ENCODE data around the gene MR1. TPM values are rescaled to one million over a fixed set of nuclear protein-coding genes. Genes with fewer than 3 reads are reported as not detected.

The MR1 gene
- total and polyA plus RNA-seq, 9 of the 15 experiments (the other 6 are each of a cell fraction or from before 2014, with no cell fraction given), result 9.7 to 21.7 (median 15.6) TPM

DNA sequence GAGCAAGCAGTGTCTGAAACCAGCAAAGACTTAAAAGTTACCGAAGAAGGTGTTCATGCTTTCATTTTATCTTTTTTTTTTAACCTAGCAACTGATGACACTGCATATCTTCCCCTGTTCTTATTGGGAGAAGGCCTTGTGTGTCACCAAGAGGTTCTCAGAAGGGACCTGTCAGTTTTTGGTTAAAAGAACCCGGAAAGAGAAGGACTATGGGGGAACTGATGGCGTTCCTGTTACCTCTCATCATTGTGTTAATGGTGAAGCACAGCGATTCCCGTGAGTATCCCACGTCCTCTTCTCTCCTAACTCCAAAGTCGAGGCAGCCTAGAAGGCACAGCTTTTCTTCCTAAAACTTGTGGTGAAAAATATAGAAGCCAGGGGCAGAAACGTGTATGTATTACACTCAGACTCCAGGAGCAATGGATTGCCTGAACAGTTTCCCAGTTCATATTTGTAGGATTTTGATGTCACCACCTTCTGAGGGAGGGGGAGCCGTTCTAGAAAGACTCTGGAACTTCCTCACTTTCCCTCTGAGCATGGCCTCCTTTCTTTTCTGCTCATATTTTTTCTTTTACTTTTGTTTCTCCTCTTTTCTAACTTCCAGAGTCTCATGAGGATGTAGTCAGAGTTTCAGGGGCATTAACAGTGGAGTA lies at the start of gene MR1 (continued):
- TF ChIP-seq, protein P1, sequence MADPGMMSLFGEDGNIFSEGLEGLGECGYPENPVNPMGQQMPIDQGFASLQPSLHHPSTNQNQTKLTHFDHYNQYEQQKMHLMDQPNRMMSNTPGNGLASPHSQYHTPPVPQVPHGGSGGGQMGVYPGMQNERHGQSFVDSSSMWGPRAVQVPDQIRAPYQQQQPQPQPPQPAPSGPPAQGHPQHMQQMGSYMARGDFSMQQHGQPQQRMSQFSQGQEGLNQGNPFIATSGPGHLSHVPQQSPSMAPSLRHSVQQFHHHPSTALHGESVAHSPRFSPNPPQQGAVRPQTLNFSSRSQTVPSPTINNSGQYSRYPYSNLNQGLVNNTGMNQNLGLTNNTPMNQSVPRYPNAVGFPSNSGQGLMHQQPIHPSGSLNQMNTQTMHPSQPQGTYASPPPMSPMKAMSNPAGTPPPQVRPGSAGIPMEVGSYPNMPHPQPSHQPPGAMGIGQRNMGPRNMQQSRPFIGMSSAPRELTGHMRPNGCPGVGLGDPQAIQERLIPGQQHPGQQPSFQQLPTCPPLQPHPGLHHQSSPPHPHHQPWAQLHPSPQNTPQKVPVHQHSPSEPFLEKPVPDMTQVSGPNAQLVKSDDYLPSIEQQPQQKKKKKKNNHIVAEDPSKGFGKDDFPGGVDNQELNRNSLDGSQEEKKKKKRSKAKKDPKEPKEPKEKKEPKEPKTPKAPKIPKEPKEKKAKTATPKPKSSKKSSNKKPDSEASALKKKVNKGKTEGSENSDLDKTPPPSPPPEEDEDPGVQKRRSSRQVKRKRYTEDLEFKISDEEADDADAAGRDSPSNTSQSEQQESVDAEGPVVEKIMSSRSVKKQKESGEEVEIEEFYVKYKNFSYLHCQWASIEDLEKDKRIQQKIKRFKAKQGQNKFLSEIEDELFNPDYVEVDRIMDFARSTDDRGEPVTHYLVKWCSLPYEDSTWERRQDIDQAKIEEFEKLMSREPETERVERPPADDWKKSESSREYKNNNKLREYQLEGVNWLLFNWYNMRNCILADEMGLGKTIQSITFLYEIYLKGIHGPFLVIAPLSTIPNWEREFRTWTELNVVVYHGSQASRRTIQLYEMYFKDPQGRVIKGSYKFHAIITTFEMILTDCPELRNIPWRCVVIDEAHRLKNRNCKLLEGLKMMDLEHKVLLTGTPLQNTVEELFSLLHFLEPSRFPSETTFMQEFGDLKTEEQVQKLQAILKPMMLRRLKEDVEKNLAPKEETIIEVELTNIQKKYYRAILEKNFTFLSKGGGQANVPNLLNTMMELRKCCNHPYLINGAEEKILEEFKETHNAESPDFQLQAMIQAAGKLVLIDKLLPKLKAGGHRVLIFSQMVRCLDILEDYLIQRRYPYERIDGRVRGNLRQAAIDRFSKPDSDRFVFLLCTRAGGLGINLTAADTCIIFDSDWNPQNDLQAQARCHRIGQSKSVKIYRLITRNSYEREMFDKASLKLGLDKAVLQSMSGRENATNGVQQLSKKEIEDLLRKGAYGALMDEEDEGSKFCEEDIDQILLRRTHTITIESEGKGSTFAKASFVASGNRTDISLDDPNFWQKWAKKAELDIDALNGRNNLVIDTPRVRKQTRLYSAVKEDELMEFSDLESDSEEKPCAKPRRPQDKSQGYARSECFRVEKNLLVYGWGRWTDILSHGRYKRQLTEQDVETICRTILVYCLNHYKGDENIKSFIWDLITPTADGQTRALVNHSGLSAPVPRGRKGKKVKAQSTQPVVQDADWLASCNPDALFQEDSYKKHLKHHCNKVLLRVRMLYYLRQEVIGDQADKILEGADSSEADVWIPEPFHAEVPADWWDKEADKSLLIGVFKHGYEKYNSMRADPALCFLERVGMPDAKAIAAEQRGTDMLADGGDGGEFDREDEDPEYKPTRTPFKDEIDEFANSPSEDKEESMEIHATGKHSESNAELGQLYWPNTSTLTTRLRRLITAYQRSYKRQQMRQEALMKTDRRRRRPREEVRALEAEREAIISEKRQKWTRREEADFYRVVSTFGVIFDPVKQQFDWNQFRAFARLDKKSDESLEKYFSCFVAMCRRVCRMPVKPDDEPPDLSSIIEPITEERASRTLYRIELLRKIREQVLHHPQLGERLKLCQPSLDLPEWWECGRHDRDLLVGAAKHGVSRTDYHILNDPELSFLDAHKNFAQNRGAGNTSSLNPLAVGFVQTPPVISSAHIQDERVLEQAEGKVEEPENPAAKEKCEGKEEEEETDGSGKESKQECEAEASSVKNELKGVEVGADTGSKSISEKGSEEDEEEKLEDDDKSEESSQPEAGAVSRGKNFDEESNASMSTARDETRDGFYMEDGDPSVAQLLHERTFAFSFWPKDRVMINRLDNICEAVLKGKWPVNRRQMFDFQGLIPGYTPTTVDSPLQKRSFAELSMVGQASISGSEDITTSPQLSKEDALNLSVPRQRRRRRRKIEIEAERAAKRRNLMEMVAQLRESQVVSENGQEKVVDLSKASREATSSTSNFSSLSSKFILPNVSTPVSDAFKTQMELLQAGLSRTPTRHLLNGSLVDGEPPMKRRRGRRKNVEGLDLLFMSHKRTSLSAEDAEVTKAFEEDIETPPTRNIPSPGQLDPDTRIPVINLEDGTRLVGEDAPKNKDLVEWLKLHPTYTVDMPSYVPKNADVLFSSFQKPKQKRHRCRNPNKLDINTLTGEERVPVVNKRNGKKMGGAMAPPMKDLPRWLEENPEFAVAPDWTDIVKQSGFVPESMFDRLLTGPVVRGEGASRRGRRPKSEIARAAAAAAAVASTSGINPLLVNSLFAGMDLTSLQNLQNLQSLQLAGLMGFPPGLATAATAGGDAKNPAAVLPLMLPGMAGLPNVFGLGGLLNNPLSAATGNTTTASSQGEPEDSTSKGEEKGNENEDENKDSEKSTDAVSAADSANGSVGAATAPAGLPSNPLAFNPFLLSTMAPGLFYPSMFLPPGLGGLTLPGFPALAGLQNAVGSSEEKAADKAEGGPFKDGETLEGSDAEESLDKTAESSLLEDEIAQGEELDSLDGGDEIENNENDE (IDR thresholded peaks at IDR 0.05; ENCODE audit: low read depth, low read length), result no peak
- TF ChIP-seq, protein P2, sequence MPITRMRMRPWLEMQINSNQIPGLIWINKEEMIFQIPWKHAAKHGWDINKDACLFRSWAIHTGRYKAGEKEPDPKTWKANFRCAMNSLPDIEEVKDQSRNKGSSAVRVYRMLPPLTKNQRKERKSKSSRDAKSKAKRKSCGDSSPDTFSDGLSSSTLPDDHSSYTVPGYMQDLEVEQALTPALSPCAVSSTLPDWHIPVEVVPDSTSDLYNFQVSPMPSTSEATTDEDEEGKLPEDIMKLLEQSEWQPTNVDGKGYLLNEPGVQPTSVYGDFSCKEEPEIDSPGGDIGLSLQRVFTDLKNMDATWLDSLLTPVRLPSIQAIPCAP (CRISPR knock-in tag; IDR thresholded peaks at IDR 0.05; ENCODE audit: borderline replicate concordance), result no peak
- no peak for TF ChIP-seq ZNF589 (CRISPR knock-in tag; IDR thresholded peaks at IDR 0.05; ENCODE audit: low read depth)
- peak; percentile 20; the same call in 1 of the 2 replicates for TF ChIP-seq MBD2 (IDR thresholded peaks at IDR 0.05; ENCODE audit: borderline replicate concordance, low read depth)
- TF ChIP-seq ZNF668 (CRISPR knock-in tag; IDR thresholded peaks at IDR 0.05), result no peak
- TF ChIP-seq XRCC5 (IDR thresholded peaks at IDR 0.05; ENCODE audit: low read depth, low read length), result no peak
- TF ChIP-seq PHB2 (IDR thresholded peaks at IDR 0.05; ENCODE audit: low read depth), result no peak
- TF ChIP-seq NR3C1 (CRISPR knock-in tag; IDR thresholded peaks at IDR 0.05), result no peak
- no peak for TF ChIP-seq TAL1 (IDR thresholded peaks at IDR 0.05)
- TF ChIP-seq ZNF695 (CRISPR knock-in tag; IDR thresholded peaks at IDR 0.05), result no peak
- TF ChIP-seq ERF (CRISPR knock-in tag; IDR thresholded peaks at IDR 0.05), result no peak
- TF ChIP-seq ETV5 (CRISPR knock-in tag; IDR thresholded peaks at IDR 0.05; ENCODE audit: low read depth), result no peak
- no peak for TF ChIP-seq ZKSCAN8 (CRISPR knock-in tag; IDR thresholded peaks at IDR 0.05)
- no peak for TF ChIP-seq NR2C1 (IDR thresholded peaks at IDR 0.05)
- 0 out of 2 replicates have a peak, but pooled peaks have one; percentile 17 for TF ChIP-seq NR2C1 (tag; IDR thresholded peaks at IDR 0.05)
- TF ChIP-seq RBM34 (IDR thresholded peaks at IDR 0.05; ENCODE audit: borderline replicate concordance, insufficient read depth, low read length), result no peak
- TF ChIP-seq ATF1 (CRISPR knock-in tag; IDR thresholded peaks at IDR 0.05), result no peak
- TF ChIP-seq ATF1 (tag; IDR thresholded peaks at IDR 0.05), result peak; percentile 98
- TF ChIP-seq FOXP1 (CRISPR knock-in tag; IDR thresholded peaks at IDR 0.05), result no peak
- no peak for TF ChIP-seq KLF16 (IDR thresholded peaks at IDR 0.05)
